A673 (cell line): ENCODE data around the gene CACNA2D1.

ENCODE experiments used
- CTCF ChIP-seq: fragments of 300-800, 200-600 bp; sonication (generic); conservative IDR thresholded peaks from 2 replicates; pipeline ENCODE4 v1.5.1; 2017; ENCODE audit warnings: low read depth, mild to moderate bottlenecking, antibody characterized with exemption, low read length, moderate library complexity, mixed read lengths
- EZH2 ChIP-seq: fragments of 200-600 bp; sonication (generic); IDR thresholded peaks from 2 replicates; pipeline ENCODE4 v1.6.1; 2017; ENCODE audit warnings: borderline replicate concordance, low read depth, mild to moderate bottlenecking, mixed read lengths, antibody characterized with exemption, low read length; ENCODE audit not compliant: poor library complexity, severe bottlenecking

- TF ChIP-seq CTCF = no peak
- no peak for TF ChIP-seq EZH2
Measured at GRCh38 chr7:82029236-82029913, 414.2 kb downstream of the CACNA2D1 start.
